Liver (tissue), 9 donors: Measurements from ENCODE around the gene KRT76. TPM values are rescaled to one million over a fixed set of nuclear protein-coding genes. Genes with fewer than 3 reads are reported as not detected.

ENCODE experiments used
- DNase-seq: peaks from one replicate; pipeline ENCODE4 v3.0.0-alpha.2; 2017; ENCODE audit warnings: low spot score
- H3K27ac ChIP-seq, 2 donors: one replicate each; pipeline ENCODE4 v1.7.0; 2013; ENCODE audit warnings: inconsistent platforms in 2 of 2, low read length in 2 of 2, control low read depth in 1 of 2, low read depth in 1 of 2, mild to moderate bottlenecking in 1 of 2
- H3K27me3 ChIP-seq, 4 donors: one replicate each; pipeline versions ENCODE4 v1.6.1 to v1.7.0; 2013; ENCODE audit warnings: low read length in 3 of 4, inconsistent platforms in 1 of 4, mild to moderate bottlenecking in 1 of 4, moderate library complexity in 1 of 4; ENCODE audit not compliant: control insufficient read depth in 4 of 4, insufficient read depth in 4 of 4
- H3K36me3 ChIP-seq, 4 donors: one replicate each; pipeline versions ENCODE4 v1.6.1 to v1.7.0; 2013; ENCODE audit warnings: low read length in 3 of 4, mild to moderate bottlenecking in 3 of 4, low read depth in 1 of 4, moderate library complexity in 1 of 4; ENCODE audit not compliant: control insufficient read depth in 4 of 4, insufficient read depth in 3 of 4
- H3K4me1 ChIP-seq, 4 donors: one replicate each; pipeline versions ENCODE4 v1.6.1 to v1.7.0; 2013; ENCODE audit warnings: low read length in 3 of 4, mild to moderate bottlenecking in 3 of 4, moderate library complexity in 1 of 4; ENCODE audit not compliant: control insufficient read depth in 4 of 4, insufficient read depth in 4 of 4
- H3K4me3 ChIP-seq, 3 donors: one replicate each; pipeline versions ENCODE4 v1.6.1 to v1.7.0; 2013; ENCODE audit warnings: low read length in 3 of 3, control low read depth in 1 of 3, low read depth in 1 of 3, mild to moderate bottlenecking in 1 of 3
- H3K9ac ChIP-seq, 2 donors: one replicate each; pipeline ENCODE4 v1.7.0; 2013; ENCODE audit warnings: low read length in 2 of 2, mild to moderate bottlenecking in 2 of 2, moderate library complexity in 2 of 2, control low read depth in 1 of 2, low read depth in 1 of 2
- H3K9me3 ChIP-seq, 4 donors: one replicate each; pipeline versions ENCODE4 v1.6.1 to v1.7.0; 2013; ENCODE audit warnings: low read length in 3 of 4; ENCODE audit not compliant: control insufficient read depth in 4 of 4
- EGR1 ChIP-seq, 2 donors: IDR thresholded peaks; 2 replicates each; pipeline ENCODE4 v1.6.1; 2016 to 2018; ENCODE audit warnings: antibody characterized with exemption in 2 of 2, low read depth in 2 of 2
- FOXA1 ChIP-seq: IDR thresholded peaks from 2 replicates; pipeline ENCODE4 v1.6.1; 2016; ENCODE audit warnings: antibody characterized with exemption
- FOXA2 ChIP-seq: IDR thresholded peaks from 2 replicates; pipeline ENCODE4 v1.6.1; 2016; ENCODE audit warnings: antibody characterized with exemption
- GABPA ChIP-seq, 2 donors: IDR thresholded peaks in 1 of 2; conservative IDR thresholded peaks in 1 of 2; 2 replicates each; pipeline ENCODE4 v1.6.1; 2016; ENCODE audit warnings: antibody characterized with exemption in 2 of 2, mild to moderate bottlenecking in 1 of 2, moderate library complexity in 1 of 2
- HNF4A ChIP-seq, 2 donors: conservative IDR thresholded peaks; 2 replicates each; pipeline ENCODE4 v1.6.1; 2016; ENCODE audit warnings: antibody characterized with exemption in 2 of 2, mild to moderate bottlenecking in 2 of 2
- HNF4G ChIP-seq: IDR thresholded peaks from 2 replicates; pipeline ENCODE4 v1.6.1; 2016; ENCODE audit warnings: antibody characterized with exemption
- JUND ChIP-seq, 2 donors: IDR thresholded peaks; 2 replicates each; pipeline ENCODE4 v1.6.1; 2016; ENCODE audit warnings: antibody characterized with exemption in 2 of 2
- NR2F2 ChIP-seq: IDR thresholded peaks from 2 replicates; pipeline ENCODE4 v1.6.1; 2016; ENCODE audit warnings: antibody characterized with exemption
- RAD21 ChIP-seq, 2 donors: IDR thresholded peaks; 2 replicates each; pipeline ENCODE4 v1.6.1; 2016; ENCODE audit warnings: antibody characterized with exemption in 2 of 2, mild to moderate bottlenecking in 2 of 2
- RXRA ChIP-seq, 2 donors: IDR thresholded peaks; 2 replicates each; pipeline ENCODE4 v1.6.1; 2017 to 2018; ENCODE audit warnings: antibody characterized with exemption in 2 of 2, mild to moderate bottlenecking in 1 of 2
- SP1 ChIP-seq: IDR thresholded peaks from 2 replicates; pipeline ENCODE4 v1.6.1; 2018; ENCODE audit warnings: antibody characterized with exemption, mild to moderate bottlenecking
- TAF1 ChIP-seq: conservative IDR thresholded peaks from 2 replicates; pipeline ENCODE4 v1.6.1; 2016; ENCODE audit warnings: antibody characterized with exemption, mild to moderate bottlenecking
- YY1 ChIP-seq: IDR thresholded peaks from 2 replicates; pipeline ENCODE4 v1.6.1; 2016; ENCODE audit warnings: antibody characterized with exemption, mild to moderate bottlenecking
- WGBS: extraction: QIAGEN DNeasy Blood & Tissue Kit; methylation state at CpG from one replicate; pipeline ENCODE4 v1.1.7; 2013; 5-methylcytosine and 5-hydroxymethylcytosine counted together
- polyA plus RNA-seq, 2 donors: library from polyadenylated mRNA; stranded (reverse) in 1 of 2; unstranded in 1 of 2; fragments of 200-250 nt in 1 of 2; fragments of >200 nt in 1 of 2; fragmentation: Nextera tagmentation in 1 of 2; extraction: Ambion mirVana in 1 of 2; gene quantifications; one replicate each; pipeline versions ENCODE4 v1.2.1 to v1.2.3, GENCODE V29; 2013 to 2015
- total RNA-seq, 2 donors: library from RNA; depleted of rRNA; stranded (reverse); fragments of >200 nt; gene quantifications; one replicate each; pipeline ENCODE4 v1.2.3, GENCODE V29; 2014
- TF ChIP-seq, protein P1 (sequence below): fragments of 150-350 bp; IDR thresholded peaks from 2 replicates; pipeline ENCODE4 v1.5.1; 2017; ENCODE audit warnings: improper control_type of control experiment, low read depth, low read length; ENCODE audit not compliant: missing input control
- TF ChIP-seq, protein P2 (sequence below): IDR thresholded peaks from 2 replicates; pipeline ENCODE4 v1.6.1; 2016; ENCODE audit warnings: antibody characterized with exemption
- TF ChIP-seq, protein P3 (sequence below): IDR thresholded peaks from 2 replicates; pipeline ENCODE4 v1.6.1; 2016; ENCODE audit warnings: antibody characterized with exemption
- TF ChIP-seq, protein P4 (sequence below): IDR thresholded peaks from 2 replicates; pipeline ENCODE4 v1.6.1; 2016; ENCODE audit warnings: antibody characterized with exemption
- TF ChIP-seq, protein P5 (sequence below): IDR thresholded peaks from 2 replicates; pipeline ENCODE4 v1.6.1; 2016; ENCODE audit warnings: antibody characterized with exemption, mild to moderate bottlenecking
- donor health status: healthy.
- donor health status: healthy.
- donor health status: healthy.
- donor health status: healthy.
- donor health status: healthy.

Gene KRT76
- total and polyA plus RNA-seq, 4 donors: not detected

DNA sequence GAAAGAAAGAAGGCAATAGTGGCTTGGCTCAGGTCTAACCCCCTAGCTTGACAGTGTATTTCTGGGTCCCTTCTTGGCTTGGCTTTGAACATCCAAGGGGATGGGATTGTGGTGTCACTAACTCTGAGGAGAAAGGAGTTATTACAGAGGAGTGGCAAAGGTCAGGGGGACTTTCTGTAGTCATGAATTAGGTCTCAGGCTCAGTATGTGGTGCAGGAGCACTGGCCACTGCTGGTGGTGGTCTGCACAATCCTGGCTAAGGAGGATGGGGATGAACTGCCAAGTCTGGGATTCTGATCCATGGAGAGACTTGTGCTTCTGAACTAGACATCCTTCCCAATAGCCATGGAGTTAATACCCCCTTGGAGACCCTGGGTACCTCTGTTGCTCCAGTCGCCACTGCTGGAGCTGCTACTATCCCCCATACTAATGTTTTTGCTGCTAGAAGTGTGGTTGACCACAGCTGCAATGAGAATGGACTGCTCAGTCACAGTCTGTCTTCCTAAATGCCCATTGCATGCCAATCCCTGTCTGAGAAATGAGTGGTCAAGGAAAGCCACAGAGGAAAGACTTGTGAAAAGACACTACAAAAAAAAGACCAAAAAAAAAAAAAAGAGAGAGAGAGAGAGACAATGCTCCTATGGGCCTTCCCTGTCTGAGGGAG, 32.5 kb downstream of the KRT76 start:
- no peaks in the 10 kb centered on the region for H3K27me3 ChIP-seq
- no peak overlapping the region for H3K9ac ChIP-seq
- H3K27ac ChIP-seq: no peak overlapping the region
- H3K4me3 ChIP-seq: no peak overlapping the region
- no peaks in the 10 kb centered on the region for H3K36me3 ChIP-seq
- no peaks in the 10 kb centered on the region for H3K9me3 ChIP-seq
- H3K4me1 ChIP-seq: no peaks in the 10 kb centered on the region
- 59% methylated on average over 1 of the region's 1 CpG for WGBS
- DNase-seq: no peak
- no peak for TF ChIP-seq HNF4A (conservative IDR thresholded peaks at IDR 0.05)
- TF ChIP-seq FOXA1: no peak
- no peak for TF ChIP-seq YY1
- no peak for TF ChIP-seq NR2F2
- TF ChIP-seq, protein P1, sequence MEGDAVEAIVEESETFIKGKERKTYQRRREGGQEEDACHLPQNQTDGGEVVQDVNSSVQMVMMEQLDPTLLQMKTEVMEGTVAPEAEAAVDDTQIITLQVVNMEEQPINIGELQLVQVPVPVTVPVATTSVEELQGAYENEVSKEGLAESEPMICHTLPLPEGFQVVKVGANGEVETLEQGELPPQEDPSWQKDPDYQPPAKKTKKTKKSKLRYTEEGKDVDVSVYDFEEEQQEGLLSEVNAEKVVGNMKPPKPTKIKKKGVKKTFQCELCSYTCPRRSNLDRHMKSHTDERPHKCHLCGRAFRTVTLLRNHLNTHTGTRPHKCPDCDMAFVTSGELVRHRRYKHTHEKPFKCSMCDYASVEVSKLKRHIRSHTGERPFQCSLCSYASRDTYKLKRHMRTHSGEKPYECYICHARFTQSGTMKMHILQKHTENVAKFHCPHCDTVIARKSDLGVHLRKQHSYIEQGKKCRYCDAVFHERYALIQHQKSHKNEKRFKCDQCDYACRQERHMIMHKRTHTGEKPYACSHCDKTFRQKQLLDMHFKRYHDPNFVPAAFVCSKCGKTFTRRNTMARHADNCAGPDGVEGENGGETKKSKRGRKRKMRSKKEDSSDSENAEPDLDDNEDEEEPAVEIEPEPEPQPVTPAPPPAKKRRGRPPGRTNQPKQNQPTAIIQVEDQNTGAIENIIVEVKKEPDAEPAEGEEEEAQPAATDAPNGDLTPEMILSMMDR: no peak
- TF ChIP-seq JUND (IDR thresholded peaks at IDR 0.05): no peak
- TF ChIP-seq, protein P2, sequence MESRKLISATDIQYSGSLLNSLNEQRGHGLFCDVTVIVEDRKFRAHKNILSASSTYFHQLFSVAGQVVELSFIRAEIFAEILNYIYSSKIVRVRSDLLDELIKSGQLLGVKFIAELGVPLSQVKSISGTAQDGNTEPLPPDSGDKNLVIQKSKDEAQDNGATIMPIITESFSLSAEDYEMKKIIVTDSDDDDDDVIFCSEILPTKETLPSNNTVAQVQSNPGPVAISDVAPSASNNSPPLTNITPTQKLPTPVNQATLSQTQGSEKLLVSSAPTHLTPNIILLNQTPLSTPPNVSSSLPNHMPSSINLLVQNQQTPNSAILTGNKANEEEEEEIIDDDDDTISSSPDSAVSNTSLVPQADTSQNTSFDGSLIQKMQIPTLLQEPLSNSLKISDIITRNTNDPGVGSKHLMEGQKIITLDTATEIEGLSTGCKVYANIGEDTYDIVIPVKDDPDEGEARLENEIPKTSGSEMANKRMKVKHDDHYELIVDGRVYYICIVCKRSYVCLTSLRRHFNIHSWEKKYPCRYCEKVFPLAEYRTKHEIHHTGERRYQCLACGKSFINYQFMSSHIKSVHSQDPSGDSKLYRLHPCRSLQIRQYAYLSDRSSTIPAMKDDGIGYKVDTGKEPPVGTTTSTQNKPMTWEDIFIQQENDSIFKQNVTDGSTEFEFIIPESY: no peak
- TF ChIP-seq TAF1: no peak
- TF ChIP-seq EGR1 (IDR thresholded peaks at IDR 0.05; ENCODE audit: low read depth in 2 of 2): no peak
- no peak for TF ChIP-seq RXRA (IDR thresholded peaks at IDR 0.05)
- TF ChIP-seq FOXA2: no peak
- TF ChIP-seq RAD21 (IDR thresholded peaks at IDR 0.05): no peak
- TF ChIP-seq, protein P3, sequence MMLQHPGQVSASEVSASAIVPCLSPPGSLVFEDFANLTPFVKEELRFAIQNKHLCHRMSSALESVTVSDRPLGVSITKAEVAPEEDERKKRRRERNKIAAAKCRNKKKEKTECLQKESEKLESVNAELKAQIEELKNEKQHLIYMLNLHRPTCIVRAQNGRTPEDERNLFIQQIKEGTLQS: no peak
- TF ChIP-seq GABPA (IDR thresholded peaks at IDR 0.05 in 1 of 2, conservative IDR thresholded peaks at IDR 0.05 in 1 of 2): no peak
- TF ChIP-seq HNF4G: no peak
- no peak for TF ChIP-seq SP1

DNA sequence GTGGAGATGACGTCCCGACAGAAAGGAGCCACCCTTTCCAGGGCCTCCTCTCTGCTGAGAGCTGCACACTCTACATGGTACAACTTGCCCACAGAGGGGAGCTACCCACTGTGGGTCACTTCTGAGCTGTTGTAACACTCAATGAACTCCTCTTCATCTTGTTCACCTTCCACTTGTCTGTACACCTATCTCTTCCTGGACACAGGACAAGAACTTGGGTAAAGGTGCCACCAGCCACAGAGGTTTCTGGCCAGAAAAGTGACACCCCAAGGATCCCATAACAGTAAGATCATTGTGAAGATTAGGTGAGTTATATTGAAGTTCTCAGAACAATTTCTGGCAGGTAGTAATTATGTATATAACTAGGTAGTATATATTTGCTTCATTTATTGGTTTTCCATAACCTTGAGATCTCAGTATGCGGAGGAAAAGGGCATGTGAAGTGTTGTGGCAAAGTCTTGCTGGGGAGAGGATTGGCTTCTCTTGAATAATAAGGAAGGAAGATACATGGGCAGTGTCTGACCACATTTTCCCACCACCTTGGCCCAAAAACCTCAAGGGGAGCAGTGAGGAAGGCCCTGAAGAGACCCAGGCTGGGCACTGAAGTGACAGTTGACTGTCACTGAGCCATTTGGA, 34.2 kb downstream of the KRT76 start:
- H3K27ac ChIP-seq: no peak overlapping the region
- WGBS: 78% methylated on average over 3 of the region's 3 CpGs
- no peak for DNase-seq
- H3K36me3 ChIP-seq: no peaks in the 10 kb centered on the region
- no peaks in the 10 kb centered on the region for H3K9me3 ChIP-seq
- no peak overlapping the region for H3K4me3 ChIP-seq
- H3K4me1 ChIP-seq: no peaks in the 10 kb centered on the region
- H3K9ac ChIP-seq: no peak overlapping the region
- no peaks in the 10 kb centered on the region for H3K27me3 ChIP-seq
- TF ChIP-seq JUND (IDR thresholded peaks at IDR 0.05) (no peak), HNF4A (conservative IDR thresholded peaks at IDR 0.05) (no peak), YY1 (no peak), NR2F2 (no peak), FOXA1 (no peak), EGR1 (IDR thresholded peaks at IDR 0.05; ENCODE audit: low read depth in 2 of 2) (no peak)
- TF ChIP-seq, protein P2: no peak
- TF ChIP-seq, protein P4, sequence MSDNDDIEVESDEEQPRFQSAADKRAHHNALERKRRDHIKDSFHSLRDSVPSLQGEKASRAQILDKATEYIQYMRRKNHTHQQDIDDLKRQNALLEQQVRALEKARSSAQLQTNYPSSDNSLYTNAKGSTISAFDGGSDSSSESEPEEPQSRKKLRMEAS: no peak
- TF ChIP-seq, protein P1: no peak
- TF ChIP-seq, protein P5, sequence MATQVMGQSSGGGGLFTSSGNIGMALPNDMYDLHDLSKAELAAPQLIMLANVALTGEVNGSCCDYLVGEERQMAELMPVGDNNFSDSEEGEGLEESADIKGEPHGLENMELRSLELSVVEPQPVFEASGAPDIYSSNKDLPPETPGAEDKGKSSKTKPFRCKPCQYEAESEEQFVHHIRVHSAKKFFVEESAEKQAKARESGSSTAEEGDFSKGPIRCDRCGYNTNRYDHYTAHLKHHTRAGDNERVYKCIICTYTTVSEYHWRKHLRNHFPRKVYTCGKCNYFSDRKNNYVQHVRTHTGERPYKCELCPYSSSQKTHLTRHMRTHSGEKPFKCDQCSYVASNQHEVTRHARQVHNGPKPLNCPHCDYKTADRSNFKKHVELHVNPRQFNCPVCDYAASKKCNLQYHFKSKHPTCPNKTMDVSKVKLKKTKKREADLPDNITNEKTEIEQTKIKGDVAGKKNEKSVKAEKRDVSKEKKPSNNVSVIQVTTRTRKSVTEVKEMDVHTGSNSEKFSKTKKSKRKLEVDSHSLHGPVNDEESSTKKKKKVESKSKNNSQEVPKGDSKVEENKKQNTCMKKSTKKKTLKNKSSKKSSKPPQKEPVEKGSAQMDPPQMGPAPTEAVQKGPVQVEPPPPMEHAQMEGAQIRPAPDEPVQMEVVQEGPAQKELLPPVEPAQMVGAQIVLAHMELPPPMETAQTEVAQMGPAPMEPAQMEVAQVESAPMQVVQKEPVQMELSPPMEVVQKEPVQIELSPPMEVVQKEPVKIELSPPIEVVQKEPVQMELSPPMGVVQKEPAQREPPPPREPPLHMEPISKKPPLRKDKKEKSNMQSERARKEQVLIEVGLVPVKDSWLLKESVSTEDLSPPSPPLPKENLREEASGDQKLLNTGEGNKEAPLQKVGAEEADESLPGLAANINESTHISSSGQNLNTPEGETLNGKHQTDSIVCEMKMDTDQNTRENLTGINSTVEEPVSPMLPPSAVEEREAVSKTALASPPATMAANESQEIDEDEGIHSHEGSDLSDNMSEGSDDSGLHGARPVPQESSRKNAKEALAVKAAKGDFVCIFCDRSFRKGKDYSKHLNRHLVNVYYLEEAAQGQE: no peak
- TF ChIP-seq, protein P3: no peak
